ENCODE results near the gene KRCC1.

GRCh38 chr2:88068044-88068443, 12.5 kb upstream of the KRCC1 start:
- TF ChIP-seq, protein P1, sequence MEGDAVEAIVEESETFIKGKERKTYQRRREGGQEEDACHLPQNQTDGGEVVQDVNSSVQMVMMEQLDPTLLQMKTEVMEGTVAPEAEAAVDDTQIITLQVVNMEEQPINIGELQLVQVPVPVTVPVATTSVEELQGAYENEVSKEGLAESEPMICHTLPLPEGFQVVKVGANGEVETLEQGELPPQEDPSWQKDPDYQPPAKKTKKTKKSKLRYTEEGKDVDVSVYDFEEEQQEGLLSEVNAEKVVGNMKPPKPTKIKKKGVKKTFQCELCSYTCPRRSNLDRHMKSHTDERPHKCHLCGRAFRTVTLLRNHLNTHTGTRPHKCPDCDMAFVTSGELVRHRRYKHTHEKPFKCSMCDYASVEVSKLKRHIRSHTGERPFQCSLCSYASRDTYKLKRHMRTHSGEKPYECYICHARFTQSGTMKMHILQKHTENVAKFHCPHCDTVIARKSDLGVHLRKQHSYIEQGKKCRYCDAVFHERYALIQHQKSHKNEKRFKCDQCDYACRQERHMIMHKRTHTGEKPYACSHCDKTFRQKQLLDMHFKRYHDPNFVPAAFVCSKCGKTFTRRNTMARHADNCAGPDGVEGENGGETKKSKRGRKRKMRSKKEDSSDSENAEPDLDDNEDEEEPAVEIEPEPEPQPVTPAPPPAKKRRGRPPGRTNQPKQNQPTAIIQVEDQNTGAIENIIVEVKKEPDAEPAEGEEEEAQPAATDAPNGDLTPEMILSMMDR (IDR thresholded peaks at IDR 0.05; ENCODE audit: poor library complexity, severe bottlenecking), result no peak
- no peak for TF ChIP-seq TAF1 (IDR thresholded peaks at IDR 0.05; ENCODE audit: low read depth)
- TF ChIP-seq POLR2AphosphoS5 (IDR thresholded peaks at IDR 0.05), result no peak
- TF ChIP-seq, protein P2, sequence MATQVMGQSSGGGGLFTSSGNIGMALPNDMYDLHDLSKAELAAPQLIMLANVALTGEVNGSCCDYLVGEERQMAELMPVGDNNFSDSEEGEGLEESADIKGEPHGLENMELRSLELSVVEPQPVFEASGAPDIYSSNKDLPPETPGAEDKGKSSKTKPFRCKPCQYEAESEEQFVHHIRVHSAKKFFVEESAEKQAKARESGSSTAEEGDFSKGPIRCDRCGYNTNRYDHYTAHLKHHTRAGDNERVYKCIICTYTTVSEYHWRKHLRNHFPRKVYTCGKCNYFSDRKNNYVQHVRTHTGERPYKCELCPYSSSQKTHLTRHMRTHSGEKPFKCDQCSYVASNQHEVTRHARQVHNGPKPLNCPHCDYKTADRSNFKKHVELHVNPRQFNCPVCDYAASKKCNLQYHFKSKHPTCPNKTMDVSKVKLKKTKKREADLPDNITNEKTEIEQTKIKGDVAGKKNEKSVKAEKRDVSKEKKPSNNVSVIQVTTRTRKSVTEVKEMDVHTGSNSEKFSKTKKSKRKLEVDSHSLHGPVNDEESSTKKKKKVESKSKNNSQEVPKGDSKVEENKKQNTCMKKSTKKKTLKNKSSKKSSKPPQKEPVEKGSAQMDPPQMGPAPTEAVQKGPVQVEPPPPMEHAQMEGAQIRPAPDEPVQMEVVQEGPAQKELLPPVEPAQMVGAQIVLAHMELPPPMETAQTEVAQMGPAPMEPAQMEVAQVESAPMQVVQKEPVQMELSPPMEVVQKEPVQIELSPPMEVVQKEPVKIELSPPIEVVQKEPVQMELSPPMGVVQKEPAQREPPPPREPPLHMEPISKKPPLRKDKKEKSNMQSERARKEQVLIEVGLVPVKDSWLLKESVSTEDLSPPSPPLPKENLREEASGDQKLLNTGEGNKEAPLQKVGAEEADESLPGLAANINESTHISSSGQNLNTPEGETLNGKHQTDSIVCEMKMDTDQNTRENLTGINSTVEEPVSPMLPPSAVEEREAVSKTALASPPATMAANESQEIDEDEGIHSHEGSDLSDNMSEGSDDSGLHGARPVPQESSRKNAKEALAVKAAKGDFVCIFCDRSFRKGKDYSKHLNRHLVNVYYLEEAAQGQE (IDR thresholded peaks at IDR 0.05; ENCODE audit: borderline replicate concordance), result no peak
